ENCODE measurements around the gene DUSP18.

GRCh38 chr22:30648825-30649224, 18.9 kb downstream of the DUSP18 start:
- no peak for TF ChIP-seq CTCF (IDR thresholded peaks at IDR 0.05; ENCODE audit: low read depth, low read length)
- TF ChIP-seq POLR2A (IDR thresholded peaks at IDR 0.05; ENCODE audit: extremely low read depth, insufficient read length), result no peak
